Hepatocyte (in vitro differentiated cells): ENCODE data around the gene ATAT1.

Experiments used
- EZH2phosphoT487 ChIP-seq: fragments of 200-600 bp; sonication (generic); IDR thresholded peaks from one replicate; pipeline ENCODE4 v1.6.1; 2018; ENCODE audit warnings: antibody characterized with exemption, mild to moderate bottlenecking, low read depth, moderate library complexity; ENCODE audit not compliant: unreplicated experiment, severe bottlenecking
- TF ChIP-seq, protein P1 (sequence below): fragments of 200-600 bp; sonication (generic); IDR thresholded peaks from 2 replicates; pipeline ENCODE4 v1.5.1; 2016; ENCODE audit warnings: antibody characterized with exemption, mild to moderate bottlenecking; ENCODE audit not compliant: poor library complexity

- TF ChIP-seq, protein P1, sequence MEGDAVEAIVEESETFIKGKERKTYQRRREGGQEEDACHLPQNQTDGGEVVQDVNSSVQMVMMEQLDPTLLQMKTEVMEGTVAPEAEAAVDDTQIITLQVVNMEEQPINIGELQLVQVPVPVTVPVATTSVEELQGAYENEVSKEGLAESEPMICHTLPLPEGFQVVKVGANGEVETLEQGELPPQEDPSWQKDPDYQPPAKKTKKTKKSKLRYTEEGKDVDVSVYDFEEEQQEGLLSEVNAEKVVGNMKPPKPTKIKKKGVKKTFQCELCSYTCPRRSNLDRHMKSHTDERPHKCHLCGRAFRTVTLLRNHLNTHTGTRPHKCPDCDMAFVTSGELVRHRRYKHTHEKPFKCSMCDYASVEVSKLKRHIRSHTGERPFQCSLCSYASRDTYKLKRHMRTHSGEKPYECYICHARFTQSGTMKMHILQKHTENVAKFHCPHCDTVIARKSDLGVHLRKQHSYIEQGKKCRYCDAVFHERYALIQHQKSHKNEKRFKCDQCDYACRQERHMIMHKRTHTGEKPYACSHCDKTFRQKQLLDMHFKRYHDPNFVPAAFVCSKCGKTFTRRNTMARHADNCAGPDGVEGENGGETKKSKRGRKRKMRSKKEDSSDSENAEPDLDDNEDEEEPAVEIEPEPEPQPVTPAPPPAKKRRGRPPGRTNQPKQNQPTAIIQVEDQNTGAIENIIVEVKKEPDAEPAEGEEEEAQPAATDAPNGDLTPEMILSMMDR: no peak
- no peak for TF ChIP-seq EZH2phosphoT487
Observed at GRCh38 chr6:30645989-30646388, 19.3 kb downstream of the ATAT1 start.
